ENCODE measurements around the gene ZNF354C.

ZNF354C gene

DNA sequence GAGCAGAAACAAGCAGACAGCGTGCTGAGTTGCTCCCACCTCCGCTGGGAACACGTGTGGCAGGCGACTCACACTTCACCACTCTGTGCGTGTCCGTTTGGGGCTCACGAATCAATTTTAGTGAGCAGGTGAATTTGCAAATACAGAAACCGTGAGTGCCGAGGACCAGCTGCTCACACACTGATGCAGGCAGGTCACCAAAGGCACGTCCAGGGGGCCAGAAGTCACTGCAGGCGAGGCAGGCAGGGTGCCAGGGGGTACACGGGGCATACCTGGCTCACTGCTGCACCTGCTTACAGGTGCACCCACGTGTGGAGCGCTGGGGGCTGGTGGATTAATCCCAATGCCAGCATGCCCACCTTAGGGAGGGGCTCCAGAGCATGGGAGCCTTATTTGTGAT lies 68.8 kb downstream of the ZNF354C start:
- DNase-seq = no peak

GRCh38 chr5:179129607-179130071 lies 69.5 kb downstream of the ZNF354C start:
- DNase-seq = no peak

DNA sequence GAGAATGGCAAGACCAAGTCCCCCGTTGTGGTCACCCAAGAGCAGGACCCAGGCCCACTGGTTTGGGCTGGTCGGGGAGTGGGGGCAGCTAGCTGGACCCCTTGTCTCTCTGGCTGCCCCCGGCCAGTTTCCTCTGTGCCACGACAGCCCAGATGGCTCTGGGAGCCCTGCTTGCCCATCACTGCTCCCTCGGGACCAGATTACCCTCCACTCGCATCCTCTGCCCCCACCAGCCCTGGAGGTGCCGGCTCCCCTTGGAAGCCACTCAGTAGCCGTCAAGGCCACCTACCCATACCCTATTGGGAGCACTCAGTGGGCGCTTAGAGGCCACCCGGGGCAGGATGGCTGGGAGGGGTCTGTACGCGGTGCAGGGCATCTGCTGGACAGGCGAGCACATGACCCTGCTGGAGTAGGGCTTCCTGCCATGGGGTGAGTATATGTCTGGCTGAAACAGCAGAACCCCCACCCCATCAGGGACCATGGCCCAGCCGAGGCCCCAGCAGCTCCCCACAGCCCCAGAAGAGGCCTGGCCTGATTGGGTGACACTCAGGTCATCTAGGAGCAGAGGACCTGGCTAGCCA lies 70.0 kb downstream of the ZNF354C start:
- DNase-seq = no peak

DNA sequence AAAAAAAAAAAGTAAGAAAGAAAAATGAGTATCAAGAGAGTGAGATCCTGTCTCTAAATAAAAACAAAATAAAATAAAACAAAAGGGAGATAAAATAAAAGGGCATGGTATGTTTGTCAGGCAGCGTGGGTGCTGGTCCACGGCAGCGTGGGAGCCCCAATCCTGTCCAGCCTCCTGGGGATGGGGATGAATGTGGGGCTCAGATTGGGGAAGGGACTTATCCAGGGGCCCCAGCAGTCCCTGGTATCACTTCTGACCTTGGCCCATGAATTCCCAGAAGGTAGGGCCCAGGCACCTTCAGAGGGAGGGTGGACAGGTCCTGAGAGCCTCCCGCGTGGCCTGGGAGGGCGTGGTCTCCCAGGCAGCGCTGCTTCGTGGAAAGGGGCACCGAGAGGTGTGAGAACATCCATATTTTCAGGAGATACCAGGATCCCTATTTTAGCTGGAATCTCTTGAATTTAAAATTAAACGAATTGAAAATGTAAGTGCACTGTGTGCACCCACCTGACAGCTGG lies 71.2 kb downstream of the ZNF354C start:
- DNase-seq = no peak

DNA sequence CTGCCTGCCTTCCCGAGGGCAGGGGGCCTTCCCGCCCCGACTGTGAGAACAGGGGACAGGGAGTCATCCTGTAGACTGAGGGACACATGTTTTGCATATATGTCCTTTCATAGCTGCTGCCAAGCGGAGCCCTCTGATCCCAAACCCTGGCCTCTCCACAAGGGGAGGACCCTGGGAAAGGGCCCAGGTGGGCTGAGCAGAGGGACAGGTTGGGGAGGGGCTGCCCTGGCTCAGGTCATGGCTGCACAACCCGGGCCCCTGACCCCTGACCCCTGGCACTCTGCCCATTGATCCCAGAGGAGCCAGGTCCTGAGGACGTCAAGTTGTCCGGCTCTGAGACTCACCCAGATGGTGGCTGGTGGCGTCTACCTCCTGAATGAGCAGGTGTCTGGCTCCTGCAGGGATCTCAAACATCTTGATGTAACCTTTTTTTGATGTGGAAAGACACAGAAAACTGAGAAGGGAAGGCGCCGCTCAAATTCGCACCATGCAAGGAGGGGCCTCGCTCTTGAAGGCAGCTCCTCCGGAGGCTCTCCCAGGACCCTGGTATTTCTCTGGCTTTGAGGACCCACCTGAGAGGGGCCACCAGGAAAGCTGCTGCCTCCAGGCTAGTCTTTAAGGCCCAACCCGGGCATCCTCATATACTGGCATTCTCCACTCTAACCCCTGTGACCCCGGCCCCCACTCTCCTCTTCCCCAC lies 71.9 kb downstream of the ZNF354C start:
- DNase-seq = no peak

- no peak for DNase-seq
Observed at GRCh38 chr5:179132586-179133355, 72.6 kb downstream of the ZNF354C start.

Data from activated T-cell treated with anti-CD3 and anti-CD28 coated beads, Interleukin-2, amount 50 U/mL, for 48 hours (primary cell).